CD8-positive, alpha-beta memory T cell (primary cell): ENCODE measurements around the gene CNNM2. TPM values are rescaled to one million over a fixed set of nuclear protein-coding genes. Genes with fewer than 3 reads are reported as not detected.
A peak's percentile ranks its signal among the peaks of the same experiment; 100 is the strongest.
"Not testable (repeated sequence)": the region's sequence is repeated elsewhere in the genome, so short reads cannot be mapped to it uniquely, and the experiment has no call there.

Experiments
- CTCF ChIA-PET: fragments of 350-600 bp; sonication (Branson Sonifier 250); formaldehyde crosslinking; loops from one replicate; lab custom pipeline; 2021; ENCODE audit warnings: antibody characterized with exemption; lab: Charles Lee
- POLR2A ChIA-PET: fragments of 350-600 bp; sonication (Branson Sonifier 250); formaldehyde crosslinking; loops from one replicate; lab custom pipeline; 2021; ENCODE audit warnings: antibody characterized with exemption; lab: Charles Lee
- DNase-seq, 5 donors: peaks; one replicate each; pipeline versions ENCODE4 v3.0.0 to v3.0.0-alpha.2; 2020 to 2022; ENCODE audit warnings: mixed read lengths in 1 of 5
- H3K27ac ChIP-seq: one replicate; pipeline ENCODE4 v1.7.0; 2013; ENCODE audit warnings: low read depth, mild to moderate bottlenecking, low read length, moderate library complexity
- H3K27me3 ChIP-seq: 2 replicates; pipeline ENCODE4 v1.7.0; 2013; ENCODE audit warnings: low read length, mild to moderate bottlenecking; ENCODE audit not compliant: insufficient read depth, poor library complexity, severe bottlenecking
- H3K36me3 ChIP-seq: 2 replicates; pipeline ENCODE4 v1.7.0; 2013; ENCODE audit warnings: mild to moderate bottlenecking, low read length, moderate library complexity; ENCODE audit not compliant: insufficient read depth
- H3K4me1 ChIP-seq: 2 replicates; pipeline ENCODE4 v1.7.0; 2013; ENCODE audit warnings: mild to moderate bottlenecking, low read length, moderate library complexity; ENCODE audit not compliant: insufficient read depth
- H3K4me3 ChIP-seq: 2 replicates; pipeline ENCODE4 v1.7.0; 2013; ENCODE audit warnings: mild to moderate bottlenecking, low read length
- H3K9me3 ChIP-seq: 2 replicates; pipeline ENCODE4 v1.7.0; 2013; ENCODE audit warnings: mild to moderate bottlenecking, low read length
- H3K27ac Mint-ChIP-seq, 8 donors: one replicate each; pipeline ENCODE4 v1.8.0; 2020 to 2021; ENCODE audit warnings: mixed read lengths in 8 of 8, mild to moderate bottlenecking in 6 of 8, inconsistent platforms in 3 of 8, moderate library complexity in 3 of 8
- H3K27me3 Mint-ChIP-seq, 2 donors: one replicate each; pipeline ENCODE4 v1.8.0; 2020 to 2021; ENCODE audit warnings: mixed read lengths in 2 of 2, mild to moderate bottlenecking in 1 of 2, moderate library complexity in 1 of 2
- H3K36me3 Mint-ChIP-seq, 3 donors: one replicate each; pipeline ENCODE4 v1.8.0; 2020 to 2021; ENCODE audit warnings: mixed read lengths in 3 of 3, inconsistent platforms in 1 of 3, mild to moderate bottlenecking in 1 of 3
- H3K4me1 Mint-ChIP-seq, 3 donors: one replicate each; pipeline ENCODE4 v1.8.0; 2020 to 2021; ENCODE audit warnings: mixed read lengths in 3 of 3, inconsistent platforms in 1 of 3, mild to moderate bottlenecking in 1 of 3
- H3K4me3 Mint-ChIP-seq, 7 donors: one replicate each; pipeline ENCODE4 v1.8.0; 2020 to 2021; ENCODE audit warnings: mixed read lengths in 7 of 7, mild to moderate bottlenecking in 6 of 7, moderate library complexity in 4 of 7, inconsistent platforms in 2 of 7
- H3K9me3 Mint-ChIP-seq, 5 donors: one replicate each; pipeline ENCODE4 v1.8.0; 2020 to 2022; ENCODE audit warnings: mixed read lengths in 5 of 5, mild to moderate bottlenecking in 3 of 5, moderate library complexity in 2 of 5, inconsistent platforms in 1 of 5
- polyA plus RNA-seq: library from polyadenylated mRNA; unstranded; fragments of 300-500 nt; fragmentation: Illumina TruSeq; gene quantifications from one replicate; pipeline ENCODE4 v1.2.3, GENCODE V29; 2021
- total RNA-seq, 2 experiments: library from RNA; stranded (reverse); gene quantifications; one replicate each; pipeline ENCODE4 v1.2.3, GENCODE V29; 2021

CNNM2 gene
- total and polyA plus RNA-seq, 3 experiments from 2014 or later = 5.0 to 6.2 (median 6.1) TPM

DNA sequence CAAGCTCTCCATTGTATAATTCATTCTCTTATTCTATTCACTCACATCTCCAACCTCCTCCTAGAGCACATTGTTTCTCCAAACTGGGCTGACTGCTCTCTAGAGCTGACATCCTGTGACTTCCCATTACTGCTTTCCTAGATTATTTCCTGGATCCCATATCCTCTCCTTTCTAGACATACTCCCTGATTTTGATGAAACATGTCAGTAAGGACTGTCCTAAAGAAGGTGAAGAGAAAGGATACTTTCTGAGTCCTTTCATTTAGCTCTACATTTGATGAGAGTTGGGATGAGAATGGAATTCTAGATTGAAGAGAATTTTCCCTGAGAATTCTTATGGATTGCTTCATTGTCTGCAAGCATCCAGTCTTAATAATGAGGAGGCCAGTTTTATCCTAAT lies 78.8 kb downstream of the CNNM2 start:
- Mint-ChIP-seq H3K4me1 (peaks cover 10 to 26% (median 21%) of the 10 kb centered on the region in 3 donors), H3K27me3 (peaks cover 0 to 3% of the 10 kb centered on the region in 2 donors), H3K9me3 (peaks cover 0 to 4% (median 3%) of the 10 kb centered on the region in 5 donors), H3K36me3 (no peaks in the 10 kb centered on the region), H3K27ac (peak overlapping the region in 1 of 8 donors; percentile 86), H3K4me3 (no peak overlapping the region)
- Histone ChIP-seq H3K27ac (no peak overlapping the region), H3K4me1 (peaks cover 12% of the 10 kb centered on the region), H3K36me3 (no peaks in the 10 kb centered on the region), H3K27me3 (no peaks in the 10 kb centered on the region), H3K9me3 (no peaks in the 10 kb centered on the region), H3K4me3 (no peak overlapping the region)
- no peak for DNase-seq
- ChIA-PET CTCF (no interaction called here), POLR2A (no interaction called here)

DNA sequence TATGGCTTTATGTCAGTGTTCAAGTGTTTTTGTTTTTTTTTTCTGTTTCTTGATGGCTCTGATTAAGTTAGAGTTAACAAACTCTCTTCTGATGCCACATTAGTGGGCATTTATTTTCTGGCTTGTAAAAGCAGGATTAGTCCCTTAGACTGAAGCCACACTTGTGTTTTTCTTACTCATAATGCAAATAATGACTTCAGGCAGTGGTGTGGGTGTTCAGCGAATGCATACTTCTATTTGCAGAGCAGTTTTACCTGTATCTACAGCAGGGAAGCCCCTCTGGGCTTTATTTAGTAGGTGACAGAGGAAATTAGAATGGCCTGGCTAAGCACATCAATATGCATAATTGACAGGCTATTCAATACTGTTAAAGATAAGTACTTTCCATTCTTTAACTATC lies 79.9 kb downstream of the CNNM2 start:
- H3K27ac Mint-ChIP-seq = no peak overlapping the region
- H3K36me3 Mint-ChIP-seq = peaks cover 0 to 2% (median 0%) of the 10 kb centered on the region in 3 donors
- CTCF ChIA-PET = no interaction called here
- H3K4me3 Mint-ChIP-seq = no peak overlapping the region
- peaks cover 0 to 3% of the 10 kb centered on the region in 2 donors for H3K27me3 Mint-ChIP-seq
- Histone ChIP-seq H3K4me1 (peaks cover 12% of the 10 kb centered on the region), H3K9me3 (no peaks in the 10 kb centered on the region), H3K27ac (no peak overlapping the region), H3K36me3 (no peaks in the 10 kb centered on the region), H3K4me3 (no peak overlapping the region), H3K27me3 (no peaks in the 10 kb centered on the region)
- H3K4me1 Mint-ChIP-seq = peaks cover 10 to 26% (median 21%) of the 10 kb centered on the region in 3 donors
- POLR2A ChIA-PET = no interaction called here
- DNase-seq = no peak
- H3K9me3 Mint-ChIP-seq = peaks cover 0 to 4% (median 3%) of the 10 kb centered on the region in 5 donors

DNA sequence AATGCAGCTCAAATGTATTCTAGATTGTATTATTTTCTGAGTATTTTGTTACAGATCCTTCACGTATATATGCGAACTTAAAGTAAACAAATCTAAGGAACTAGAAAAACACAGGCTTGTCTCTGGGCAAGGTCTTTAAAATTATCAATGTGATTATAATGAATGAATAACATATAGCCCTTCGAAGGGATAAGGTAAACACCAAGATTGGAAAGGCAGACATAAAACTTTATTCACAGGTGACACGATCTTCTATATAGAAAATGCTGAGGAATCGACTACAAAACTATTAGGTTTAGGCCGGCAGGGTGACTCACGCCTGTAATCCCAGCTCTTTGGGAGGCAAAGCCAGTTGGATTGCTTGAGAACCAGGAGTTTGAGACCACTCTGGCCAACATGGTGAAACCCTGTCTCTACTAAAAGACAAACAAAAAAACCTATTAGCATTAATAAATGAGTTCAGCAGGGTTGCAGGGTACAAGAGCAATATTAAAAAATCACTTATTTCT lies 80.4 kb downstream of the CNNM2 start:
- ChIA-PET POLR2A (no interaction called here), CTCF (no interaction called here)
- Histone ChIP-seq H3K36me3 (no peaks in the 10 kb centered on the region), H3K27ac (no peak overlapping the region), H3K9me3 (no peaks in the 10 kb centered on the region), H3K4me3 (no peak overlapping the region), H3K27me3 (no peaks in the 10 kb centered on the region), H3K4me1 (peaks cover 12% of the 10 kb centered on the region)
- peaks cover 0 to 2% (median 0%) of the 10 kb centered on the region in 3 donors for H3K36me3 Mint-ChIP-seq
- no peak overlapping the region for H3K4me3 Mint-ChIP-seq
- DNase-seq = no peak
- peaks cover 8 to 24% (median 19%) of the 10 kb centered on the region in 3 donors for H3K4me1 Mint-ChIP-seq
- H3K27ac Mint-ChIP-seq = no peak overlapping the region
- peaks cover 0 to 3% of the 10 kb centered on the region in 2 donors for H3K27me3 Mint-ChIP-seq
- H3K9me3 Mint-ChIP-seq = peaks cover 0 to 4% (median 3%) of the 10 kb centered on the region in 5 donors

DNA sequence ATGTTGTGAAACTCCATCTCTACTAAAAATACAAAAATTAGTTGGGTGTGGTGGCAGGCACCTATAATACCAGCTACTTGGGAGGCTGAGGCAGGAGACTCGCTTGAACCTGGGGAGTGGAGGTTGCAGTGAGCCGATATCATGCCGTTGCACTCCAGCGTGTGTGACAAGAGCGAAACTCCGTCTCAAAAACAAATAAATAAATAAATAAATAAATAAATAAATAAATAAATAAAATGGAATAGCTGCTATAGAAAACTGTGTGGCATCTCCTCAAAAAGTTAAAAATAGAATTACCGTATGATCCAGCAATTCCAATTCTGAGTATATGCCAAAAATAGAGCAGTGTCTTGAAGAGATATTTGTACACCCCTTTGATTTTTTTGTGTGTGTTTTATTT lies 82.0 kb downstream of the CNNM2 start:
- H3K4me3 Mint-ChIP-seq, H3K27me3 Mint-ChIP-seq, H3K4me1 Mint-ChIP-seq, DNase-seq, H3K9me3 Mint-ChIP-seq, H3K36me3 ChIP-seq, H3K4me1 ChIP-seq, H3K27me3 ChIP-seq, H3K9me3 ChIP-seq, H3K27ac ChIP-seq, POLR2A ChIA-PET, CTCF ChIA-PET, H3K4me3 ChIP-seq, H3K36me3 Mint-ChIP-seq, H3K27ac Mint-ChIP-seq: not testable (repeated sequence)

DNA sequence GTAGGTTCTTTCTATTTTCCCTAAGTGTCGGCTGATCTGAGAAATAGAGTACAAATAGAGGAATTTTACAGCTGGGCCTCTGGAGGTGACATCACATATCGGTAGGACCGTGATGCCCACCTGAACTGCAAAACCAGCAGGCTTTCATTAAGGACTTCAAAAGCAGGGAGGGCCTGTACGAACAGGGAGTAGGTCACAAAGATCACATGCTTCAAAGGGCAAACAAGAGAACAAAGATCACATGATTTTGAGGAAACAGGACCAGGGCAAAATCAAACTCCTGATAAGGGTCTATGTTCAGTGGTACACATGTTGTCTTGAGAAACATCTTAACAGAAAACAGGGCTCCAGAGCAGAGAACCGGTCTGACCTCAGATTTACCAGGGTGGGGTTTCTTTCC lies 88.9 kb downstream of the CNNM2 start:
- DNase-seq = no peak
- H3K9me3 Mint-ChIP-seq = peaks cover 5 to 13% (median 9%) of the 10 kb centered on the region in 5 donors
- Histone ChIP-seq H3K27me3 (no peaks in the 10 kb centered on the region), H3K9me3 (no peaks in the 10 kb centered on the region), H3K36me3 (no peaks in the 10 kb centered on the region), H3K4me1 (no peaks in the 10 kb centered on the region), H3K27ac (no peak overlapping the region), H3K4me3 (no peak overlapping the region)
- H3K4me1 Mint-ChIP-seq = no peaks in the 10 kb centered on the region
- H3K27ac Mint-ChIP-seq = no peak overlapping the region
- CTCF ChIA-PET = no interaction called here
- peaks cover 0 to 14% (median 13%) of the 10 kb centered on the region in 3 donors for H3K36me3 Mint-ChIP-seq
- POLR2A ChIA-PET = no interaction called here
- no peak overlapping the region for H3K4me3 Mint-ChIP-seq
- no peaks in the 10 kb centered on the region for H3K27me3 Mint-ChIP-seq

DNA sequence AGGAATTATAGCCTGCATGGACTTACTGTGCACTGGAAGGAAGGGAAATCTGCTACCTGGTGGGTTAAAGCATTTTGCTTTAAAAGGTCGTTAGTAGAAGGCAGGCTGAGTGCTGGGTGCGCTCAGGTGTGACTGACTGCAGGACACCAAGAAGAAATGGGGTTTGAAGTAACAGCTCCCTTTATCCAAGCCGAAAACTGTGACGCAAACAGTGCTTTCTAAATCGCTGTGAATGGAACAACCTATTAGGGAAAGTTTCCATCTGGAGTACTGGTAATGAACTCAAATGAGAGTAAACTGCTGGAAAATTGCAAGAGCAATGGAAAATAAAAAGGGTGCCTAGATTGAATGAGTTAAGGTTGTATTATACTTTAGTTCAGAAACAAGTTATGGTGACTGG lies 95.3 kb downstream of the CNNM2 start:
- Mint-ChIP-seq H3K4me3 (no peak overlapping the region), H3K9me3 (no peaks in the 10 kb centered on the region), H3K36me3 (no peaks in the 10 kb centered on the region), H3K4me1 (peaks cover 0 to 5% (median 2%) of the 10 kb centered on the region in 3 donors), H3K27ac (no peak overlapping the region), H3K27me3 (no peaks in the 10 kb centered on the region)
- no peak overlapping the region for H3K27ac ChIP-seq
- no peaks in the 10 kb centered on the region for H3K36me3 ChIP-seq
- CTCF ChIA-PET = no interaction called here
- no peaks in the 10 kb centered on the region for H3K4me1 ChIP-seq
- DNase-seq = no peak
- no peaks in the 10 kb centered on the region for H3K9me3 ChIP-seq
- H3K4me3 ChIP-seq = no peak overlapping the region
- POLR2A ChIA-PET = no interaction called here
- no peaks in the 10 kb centered on the region for H3K27me3 ChIP-seq

DNA sequence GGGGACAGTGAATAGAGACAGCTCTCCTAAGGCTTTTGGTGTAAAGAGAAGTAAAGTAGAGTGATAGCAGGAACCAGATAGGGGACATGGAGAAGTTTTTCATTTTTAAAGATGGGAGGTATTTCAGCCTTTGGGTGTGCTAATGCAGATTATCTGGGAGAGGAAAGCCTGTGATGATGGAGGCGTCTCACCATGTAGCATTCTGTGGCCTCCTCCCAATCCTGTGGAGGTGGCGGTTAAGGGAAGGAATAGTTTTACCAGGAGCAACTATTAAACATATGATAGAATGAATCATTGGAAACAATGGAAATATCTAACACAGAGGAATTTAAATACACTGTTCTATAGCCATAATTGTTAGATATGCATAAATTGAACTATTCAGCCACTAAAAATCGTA lies 101.3 kb downstream of the CNNM2 start:
- no peak overlapping the region for H3K27ac ChIP-seq
- no peaks in the 10 kb centered on the region for H3K9me3 Mint-ChIP-seq
- POLR2A ChIA-PET = no interaction called here
- H3K36me3 Mint-ChIP-seq = peaks cover 0 to 4% (median 3%) of the 10 kb centered on the region in 3 donors
- H3K4me3 Mint-ChIP-seq = no peak overlapping the region
- H3K27me3 ChIP-seq = no peaks in the 10 kb centered on the region
- H3K4me1 ChIP-seq = no peaks in the 10 kb centered on the region
- H3K9me3 ChIP-seq = no peaks in the 10 kb centered on the region
- H3K4me1 Mint-ChIP-seq = peaks cover 0 to 2% (median 1%) of the 10 kb centered on the region in 3 donors
- no peak for DNase-seq
- no peak overlapping the region for H3K27ac Mint-ChIP-seq
- CTCF ChIA-PET = no interaction called here
- no peaks in the 10 kb centered on the region for H3K36me3 ChIP-seq
- H3K27me3 Mint-ChIP-seq = no peaks in the 10 kb centered on the region
- no peak overlapping the region for H3K4me3 ChIP-seq

DNA sequence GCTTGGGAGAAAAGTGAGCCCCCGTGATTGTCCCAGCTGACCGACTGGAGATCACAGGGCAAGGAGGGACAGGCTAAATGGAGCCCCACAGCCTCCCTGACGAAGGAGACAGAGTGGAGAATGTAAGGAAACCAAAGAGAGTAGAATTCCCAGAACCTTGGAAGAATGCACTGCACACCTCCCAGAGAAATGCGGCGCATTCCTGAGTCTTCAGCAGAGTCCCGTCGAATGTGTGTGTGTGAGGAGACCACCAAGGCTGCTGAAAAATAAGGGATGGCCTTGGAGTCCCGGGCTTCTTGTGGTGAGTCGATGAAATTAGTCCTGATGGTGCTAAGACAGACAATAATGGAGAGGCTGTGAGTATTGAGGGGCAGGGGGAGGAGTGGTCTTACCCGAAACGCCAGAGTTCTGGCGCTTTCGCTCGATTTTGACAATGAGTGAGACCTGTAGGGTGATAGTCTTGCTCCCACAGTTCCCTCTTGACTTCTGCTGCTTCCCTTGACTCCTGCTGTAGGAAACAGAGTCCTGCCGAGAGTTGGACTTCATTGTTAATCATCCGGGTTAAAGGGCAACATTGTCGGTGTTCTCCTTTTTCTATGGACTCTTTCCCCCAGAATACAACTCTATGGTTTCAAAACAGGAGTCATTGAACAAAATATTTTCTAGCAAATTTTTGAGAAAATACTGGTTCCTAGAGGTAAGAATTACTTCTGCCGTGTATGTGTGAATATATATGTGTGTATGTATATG lies 103.2 kb downstream of the CNNM2 start:
- no peaks in the 10 kb centered on the region for H3K27me3 ChIP-seq
- H3K4me1 ChIP-seq = no peaks in the 10 kb centered on the region
- no peak overlapping the region for H3K27ac ChIP-seq
- no peaks in the 10 kb centered on the region for H3K36me3 ChIP-seq
- H3K9me3 Mint-ChIP-seq = no peaks in the 10 kb centered on the region
- no peaks in the 10 kb centered on the region for H3K9me3 ChIP-seq
- H3K36me3 Mint-ChIP-seq = peaks cover 0 to 7% (median 3%) of the 10 kb centered on the region in 3 donors
- H3K27me3 Mint-ChIP-seq = no peaks in the 10 kb centered on the region
- H3K4me3 Mint-ChIP-seq = no peak overlapping the region
- H3K27ac Mint-ChIP-seq = no peak overlapping the region
- ChIA-PET POLR2A (no interaction called here), CTCF (no interaction called here)
- DNase-seq = no peak
- peaks cover 0 to 2% (median 1%) of the 10 kb centered on the region in 3 donors for H3K4me1 Mint-ChIP-seq
- no peak overlapping the region for H3K4me3 ChIP-seq
